Ishikawa (cell line): ENCODE data around the gene CISD3.

ENCODE experiments used
- CEBPB ChIP-seq: IDR thresholded peaks from 2 replicates; pipeline ENCODE4 v1.6.1; 2012
- CREB1 ChIP-seq: IDR thresholded peaks from 2 replicates; pipeline ENCODE4 v1.6.1; 2012; ENCODE audit warnings: low read depth
- EGR1 ChIP-seq: IDR thresholded peaks from 2 replicates; pipeline ENCODE4 v1.6.1; 2012
- EP300 ChIP-seq: IDR thresholded peaks from 2 replicates; pipeline ENCODE4 v1.6.1; 2012; ENCODE audit warnings: borderline replicate concordance
- FOXM1 ChIP-seq: IDR thresholded peaks from 2 replicates; pipeline ENCODE4 v1.6.1; 2012; ENCODE audit warnings: low read depth, borderline replicate concordance
- NFIC ChIP-seq: IDR thresholded peaks from 2 replicates; pipeline ENCODE4 v1.6.1; 2012
- RAD21 ChIP-seq: IDR thresholded peaks from 2 replicates; pipeline ENCODE4 v1.6.1; 2012; ENCODE audit warnings: low read depth
- TAF1 ChIP-seq: IDR thresholded peaks from 2 replicates; pipeline ENCODE4 v1.6.1; 2012; ENCODE audit warnings: low read depth, mild to moderate bottlenecking
- TCF12 ChIP-seq: IDR thresholded peaks from 2 replicates; pipeline ENCODE4 v1.6.1; 2012; ENCODE audit warnings: low read depth
- TEAD4 ChIP-seq: IDR thresholded peaks from 2 replicates; pipeline ENCODE4 v1.6.1; 2012
- YY1 ChIP-seq: IDR thresholded peaks from 2 replicates; pipeline ENCODE4 v1.6.1; 2012; ENCODE audit warnings: low read depth
- ZBTB7A ChIP-seq: IDR thresholded peaks from 2 replicates; pipeline ENCODE4 v1.6.1; 2012; ENCODE audit warnings: low read depth
- TF ChIP-seq, protein P1 (sequence below): IDR thresholded peaks from 2 replicates; pipeline ENCODE4 v1.6.1; 2012
- TF ChIP-seq, protein P2 (sequence below): IDR thresholded peaks from 2 replicates; pipeline ENCODE4 v1.6.1; 2012
- TF ChIP-seq, protein P3 (sequence below): IDR thresholded peaks from 2 replicates; pipeline ENCODE4 v1.6.1; 2012; ENCODE audit warnings: low read depth, mild to moderate bottlenecking

The CISD3 gene

DNA sequence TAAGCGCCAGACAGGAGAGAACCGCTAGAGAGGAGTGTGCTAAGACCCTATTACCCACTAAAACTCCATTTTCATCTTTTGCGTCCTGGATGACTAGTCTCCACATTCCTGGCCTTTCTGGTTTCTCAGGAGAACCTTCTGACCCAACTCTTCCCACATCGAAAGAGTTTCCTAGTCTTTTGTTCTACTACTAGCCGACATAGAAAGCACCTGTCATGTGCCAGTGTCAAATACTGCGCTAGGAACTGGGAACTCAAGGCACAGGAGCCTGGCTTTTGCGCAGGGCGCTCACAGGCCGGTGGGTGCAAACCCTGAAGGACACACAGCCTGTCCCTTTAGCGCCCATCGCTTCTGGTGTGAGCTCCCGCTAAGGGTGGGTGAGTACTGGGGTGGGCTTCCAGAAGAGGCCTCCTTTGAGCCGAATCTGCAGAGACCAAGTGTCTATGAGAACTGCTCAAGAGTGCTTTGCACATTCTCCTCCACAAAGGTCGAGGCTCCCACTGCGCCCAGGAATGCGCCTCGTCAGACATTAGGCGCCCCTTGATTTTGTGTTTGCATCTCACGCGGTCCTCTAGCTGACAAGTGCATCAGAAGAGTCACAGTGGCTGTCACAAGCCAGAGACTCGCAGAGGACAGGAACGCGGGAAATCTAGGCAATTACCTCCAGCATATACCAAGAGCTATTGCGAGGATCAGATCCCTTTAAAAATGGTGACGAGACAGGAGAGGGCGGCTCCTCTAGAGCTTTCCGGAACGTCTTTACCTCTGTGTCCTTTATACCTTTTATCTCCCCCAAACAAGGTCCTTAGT is 20.4 kb downstream of the CISD3 start:
- TF ChIP-seq, protein P1, sequence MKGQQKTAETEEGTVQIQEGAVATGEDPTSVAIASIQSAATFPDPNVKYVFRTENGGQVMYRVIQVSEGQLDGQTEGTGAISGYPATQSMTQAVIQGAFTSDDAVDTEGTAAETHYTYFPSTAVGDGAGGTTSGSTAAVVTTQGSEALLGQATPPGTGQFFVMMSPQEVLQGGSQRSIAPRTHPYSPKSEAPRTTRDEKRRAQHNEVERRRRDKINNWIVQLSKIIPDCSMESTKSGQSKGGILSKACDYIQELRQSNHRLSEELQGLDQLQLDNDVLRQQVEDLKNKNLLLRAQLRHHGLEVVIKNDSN: no peak
- no peak for TF ChIP-seq EGR1
- no peak for TF ChIP-seq RAD21
- TF ChIP-seq TEAD4: no peak
- TF ChIP-seq CREB1: no peak
- TF ChIP-seq ZBTB7A: no peak
- TF ChIP-seq NFIC: no peak
- TF ChIP-seq, protein P2, sequence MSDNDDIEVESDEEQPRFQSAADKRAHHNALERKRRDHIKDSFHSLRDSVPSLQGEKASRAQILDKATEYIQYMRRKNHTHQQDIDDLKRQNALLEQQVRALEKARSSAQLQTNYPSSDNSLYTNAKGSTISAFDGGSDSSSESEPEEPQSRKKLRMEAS: no peak
- no peak for TF ChIP-seq TAF1
- TF ChIP-seq CEBPB: no peak

DNA sequence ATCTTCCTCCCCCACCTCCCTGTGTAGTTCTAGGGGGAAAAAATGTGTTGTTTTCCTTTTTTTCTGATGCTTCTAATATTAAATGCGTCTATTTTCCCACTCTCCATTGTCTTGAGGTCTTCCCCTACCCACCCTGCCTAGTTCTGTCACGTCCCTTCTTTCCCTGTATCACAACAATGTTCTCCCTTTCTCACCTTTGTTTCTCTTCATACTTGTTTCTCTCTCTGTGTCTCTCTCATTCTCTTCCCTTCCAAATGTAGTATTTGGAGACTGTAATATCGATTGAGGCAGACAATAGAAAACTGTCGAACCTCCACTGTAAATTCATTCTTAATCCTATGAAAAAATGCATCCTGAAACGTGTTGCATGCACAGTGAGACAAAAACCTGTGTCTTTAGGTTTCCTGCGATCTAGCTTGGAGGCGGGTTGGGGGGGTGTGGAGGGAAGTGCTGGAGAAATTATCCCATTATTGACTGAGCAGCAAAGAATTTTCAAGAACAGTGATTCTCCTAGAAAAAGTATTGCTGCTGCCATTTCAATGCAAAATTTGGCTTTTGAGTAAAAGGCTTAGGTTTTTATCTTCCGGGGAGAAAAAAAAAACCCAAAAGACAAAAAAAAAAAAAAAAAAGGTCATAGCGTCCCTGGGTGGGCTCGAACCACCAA is 21.1 kb downstream of the CISD3 start:
- no peak for TF ChIP-seq CREB1
- TF ChIP-seq EGR1: no peak
- TF ChIP-seq NFIC: no peak
- no peak for TF ChIP-seq TEAD4
- TF ChIP-seq ZBTB7A: no peak
- TF ChIP-seq RAD21: no peak
- TF ChIP-seq TAF1: no peak
- TF ChIP-seq, protein P1: no peak
- no peak for TF ChIP-seq CEBPB
- TF ChIP-seq, protein P3, sequence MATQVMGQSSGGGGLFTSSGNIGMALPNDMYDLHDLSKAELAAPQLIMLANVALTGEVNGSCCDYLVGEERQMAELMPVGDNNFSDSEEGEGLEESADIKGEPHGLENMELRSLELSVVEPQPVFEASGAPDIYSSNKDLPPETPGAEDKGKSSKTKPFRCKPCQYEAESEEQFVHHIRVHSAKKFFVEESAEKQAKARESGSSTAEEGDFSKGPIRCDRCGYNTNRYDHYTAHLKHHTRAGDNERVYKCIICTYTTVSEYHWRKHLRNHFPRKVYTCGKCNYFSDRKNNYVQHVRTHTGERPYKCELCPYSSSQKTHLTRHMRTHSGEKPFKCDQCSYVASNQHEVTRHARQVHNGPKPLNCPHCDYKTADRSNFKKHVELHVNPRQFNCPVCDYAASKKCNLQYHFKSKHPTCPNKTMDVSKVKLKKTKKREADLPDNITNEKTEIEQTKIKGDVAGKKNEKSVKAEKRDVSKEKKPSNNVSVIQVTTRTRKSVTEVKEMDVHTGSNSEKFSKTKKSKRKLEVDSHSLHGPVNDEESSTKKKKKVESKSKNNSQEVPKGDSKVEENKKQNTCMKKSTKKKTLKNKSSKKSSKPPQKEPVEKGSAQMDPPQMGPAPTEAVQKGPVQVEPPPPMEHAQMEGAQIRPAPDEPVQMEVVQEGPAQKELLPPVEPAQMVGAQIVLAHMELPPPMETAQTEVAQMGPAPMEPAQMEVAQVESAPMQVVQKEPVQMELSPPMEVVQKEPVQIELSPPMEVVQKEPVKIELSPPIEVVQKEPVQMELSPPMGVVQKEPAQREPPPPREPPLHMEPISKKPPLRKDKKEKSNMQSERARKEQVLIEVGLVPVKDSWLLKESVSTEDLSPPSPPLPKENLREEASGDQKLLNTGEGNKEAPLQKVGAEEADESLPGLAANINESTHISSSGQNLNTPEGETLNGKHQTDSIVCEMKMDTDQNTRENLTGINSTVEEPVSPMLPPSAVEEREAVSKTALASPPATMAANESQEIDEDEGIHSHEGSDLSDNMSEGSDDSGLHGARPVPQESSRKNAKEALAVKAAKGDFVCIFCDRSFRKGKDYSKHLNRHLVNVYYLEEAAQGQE: no peak
- TF ChIP-seq YY1: no peak
- TF ChIP-seq TCF12: no peak
- TF ChIP-seq FOXM1: no peak
- TF ChIP-seq, protein P2: no peak
- TF ChIP-seq EP300: no peak

DNA sequence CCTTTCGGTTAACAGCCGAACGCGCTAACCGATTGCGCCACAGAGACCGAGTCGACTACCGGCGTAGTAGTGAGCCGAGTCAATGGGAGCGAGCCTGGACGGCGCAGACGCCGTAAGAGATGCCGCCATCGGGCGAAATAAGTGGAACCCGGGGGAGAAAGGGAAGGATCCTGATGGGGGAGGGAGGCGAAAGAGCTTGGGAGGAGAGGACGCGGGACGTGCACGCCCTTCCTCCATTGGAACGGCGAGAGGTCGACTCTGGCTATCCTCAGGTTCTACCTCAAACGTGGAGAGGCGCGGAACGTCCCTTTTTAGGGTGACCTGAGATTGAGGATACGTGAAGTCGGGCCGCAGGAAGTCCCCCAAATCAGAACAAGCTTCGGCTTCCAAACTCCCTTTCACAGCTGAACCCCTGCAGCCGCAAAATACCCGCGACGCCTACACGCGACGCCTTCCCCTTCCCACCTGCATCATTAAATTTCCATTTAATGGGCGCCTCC is 21.7 kb downstream of the CISD3 start:
- TF ChIP-seq CEBPB (peak; percentile 75), EP300 (0 out of 2 replicates have a peak, but pooled peaks have one; percentile 31), NFIC (no peak), RAD21 (peak; percentile 9; the same call in 1 of the 2 replicates), TCF12 (no peak), TAF1 (peak; percentile 27; the same call in 1 of the 2 replicates), FOXM1 (peak; percentile 23; the same call in 1 of the 2 replicates), YY1 (peak; percentile 71), EGR1 (no peak), TEAD4 (peak; percentile 93), CREB1 (0 out of 2 replicates have a peak, but pooled peaks have one; percentile 30), ZBTB7A (no peak)
- TF ChIP-seq, protein P3: no peak
- TF ChIP-seq, protein P1: peak; percentile 4; the same call in 1 of the 2 replicates
- TF ChIP-seq, protein P2: no peak

DNA sequence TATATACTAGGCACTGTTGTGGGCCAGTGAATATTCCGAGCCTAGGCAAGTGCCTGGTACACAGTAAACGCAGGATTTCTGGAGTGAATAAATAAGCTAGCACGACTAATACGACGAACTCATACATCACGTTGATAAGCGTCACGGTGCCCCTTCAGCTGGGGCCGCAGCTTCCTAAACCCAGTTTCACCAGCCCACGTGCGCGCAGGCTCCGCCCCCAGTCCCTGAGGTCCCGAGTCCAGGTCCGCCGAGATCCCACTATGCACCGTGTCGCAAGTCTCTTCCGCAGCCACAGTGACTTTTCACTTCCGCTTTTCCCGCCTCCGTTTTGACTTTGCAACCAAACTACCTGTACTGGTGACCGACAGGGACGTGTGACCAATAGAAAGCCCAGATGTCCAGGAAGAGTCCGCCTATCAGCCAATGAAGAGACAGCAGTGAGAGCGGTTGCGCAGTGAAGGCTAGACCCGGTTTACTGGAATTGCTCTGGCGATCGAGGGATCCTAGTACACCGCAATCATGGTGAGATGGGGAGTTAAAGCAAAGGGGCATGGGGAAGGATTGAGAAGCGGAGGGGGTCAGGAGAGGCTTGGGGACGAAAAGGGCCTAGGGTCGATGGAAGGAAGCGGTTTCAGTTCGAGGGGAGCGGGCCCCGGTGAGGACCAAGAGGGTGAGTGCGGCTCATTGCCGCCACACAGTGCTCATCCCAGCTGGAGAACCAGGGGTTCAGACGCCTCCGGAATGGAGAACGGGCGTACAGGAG is 22.3 kb downstream of the CISD3 start, which contains the start of gene PSMB3:
Gene PSMB3 (plus strand): TSS at position 434 of the 763 bp plus-strand sequence. CDS start 86 bp downstream, at position 520.
- TF ChIP-seq TAF1: peak; percentile 67
- no peak for TF ChIP-seq TCF12
- no peak for TF ChIP-seq CREB1
- TF ChIP-seq RAD21: no peak
- no peak for TF ChIP-seq TEAD4
- no peak for TF ChIP-seq FOXM1
- TF ChIP-seq, protein P1: peak; percentile 93
- TF ChIP-seq NFIC: no peak
- no peak for TF ChIP-seq YY1
- TF ChIP-seq, protein P3: no peak
- peak; percentile 31; the same call in 1 of the 2 replicates for TF ChIP-seq CEBPB
- TF ChIP-seq, protein P2: peak; percentile 99
- TF ChIP-seq ZBTB7A: no peak
- no peak for TF ChIP-seq EP300
- TF ChIP-seq EGR1: peak; percentile 68
